Trophoblast cell (in vitro differentiated cells and primary cell): ENCODE measurements around the gene SLC29A3. TPM values are rescaled to one million over a fixed set of nuclear protein-coding genes. Genes with fewer than 3 reads are reported as not detected.

Experiments
- DNase-seq, 2 donors: peaks; one replicate each; pipeline ENCODE4 v3.0.0-alpha.2; 2016
- H2AFZ ChIP-seq: 2 replicates; pipeline ENCODE4 v1.6.1; 2013; ENCODE audit warnings: low read length, moderate library complexity, mild to moderate bottlenecking; ENCODE audit not compliant: insufficient read depth, poor library complexity
- H2AK5ac ChIP-seq: 2 replicates; pipeline ENCODE4 v1.6.1; 2013; ENCODE audit warnings: mild to moderate bottlenecking, low read length
- H2BK120ac ChIP-seq: 2 replicates; pipeline ENCODE4 v1.6.1; 2013; ENCODE audit warnings: low read length, mild to moderate bottlenecking, moderate library complexity; ENCODE audit not compliant: insufficient read depth, poor library complexity
- H2BK12ac ChIP-seq: 2 replicates; pipeline ENCODE4 v1.6.1; 2013; ENCODE audit warnings: mild to moderate bottlenecking, low read length, moderate library complexity
- H2BK5ac ChIP-seq: 2 replicates; pipeline ENCODE4 v1.6.1; 2013; ENCODE audit warnings: low read length, low read depth, moderate library complexity, mild to moderate bottlenecking; ENCODE audit not compliant: poor library complexity
- H3K14ac ChIP-seq: 2 replicates; pipeline ENCODE4 v1.6.1; 2013; ENCODE audit warnings: mild to moderate bottlenecking, low read length
- H3K18ac ChIP-seq: 2 replicates; pipeline ENCODE4 v1.6.1; 2013; ENCODE audit warnings: mild to moderate bottlenecking, low read length
- H3K23ac ChIP-seq: 2 replicates; pipeline ENCODE4 v1.6.1; 2013; ENCODE audit warnings: low read length
- H3K27ac ChIP-seq: 2 replicates; pipeline ENCODE4 v1.5.1; 2013; ENCODE audit warnings: low read depth, mild to moderate bottlenecking, inconsistent platforms, low read length, moderate library complexity
- H3K27me3 ChIP-seq: 2 replicates; pipeline ENCODE4 v1.6.1; 2013; ENCODE audit warnings: inconsistent platforms, mild to moderate bottlenecking, low read length, moderate library complexity; ENCODE audit not compliant: insufficient read depth
- H3K36me3 ChIP-seq, 2 experiments: 1 replicate in 1 of 2; 2 replicates in 1 of 2; pipeline ENCODE4 v1.6.1; 2013; ENCODE audit warnings: low read length in 2 of 2, mild to moderate bottlenecking in 2 of 2, moderate library complexity in 1 of 2; ENCODE audit not compliant: insufficient read depth in 2 of 2, control insufficient read depth in 1 of 2
- H3K4ac ChIP-seq: 2 replicates; pipeline ENCODE4 v1.6.1; 2013; ENCODE audit warnings: low read depth, mild to moderate bottlenecking, low read length, moderate library complexity
- H3K4me1 ChIP-seq, 2 experiments: 1 replicate in 1 of 2; 2 replicates in 1 of 2; pipeline ENCODE4 v1.6.1; 2013; ENCODE audit warnings: low read length in 2 of 2, mild to moderate bottlenecking in 2 of 2, moderate library complexity in 1 of 2; ENCODE audit not compliant: insufficient read depth in 2 of 2, control insufficient read depth in 1 of 2
- H3K4me2 ChIP-seq: 2 replicates; pipeline ENCODE4 v1.6.1; 2013; ENCODE audit warnings: inconsistent platforms, mild to moderate bottlenecking, low read length, moderate library complexity
- H3K4me3 ChIP-seq: 2 replicates; pipeline ENCODE4 v1.5.1; 2013; ENCODE audit warnings: mild to moderate bottlenecking, low read depth, low read length, inconsistent platforms
- H3K79me1 ChIP-seq: one replicate; pipeline ENCODE4 v1.6.1; 2013; ENCODE audit warnings: low read length
- H3K79me2 ChIP-seq: 2 replicates; pipeline ENCODE4 v1.6.1; 2013; ENCODE audit warnings: low read length, mild to moderate bottlenecking; ENCODE audit not compliant: control insufficient read depth, insufficient read depth, poor library complexity
- H3K9ac ChIP-seq: 2 replicates; pipeline ENCODE4 v1.6.1; 2013; ENCODE audit warnings: mild to moderate bottlenecking, low read length
- H3K9me3 ChIP-seq: 2 replicates; pipeline ENCODE4 v1.6.1; 2013; ENCODE audit warnings: low read depth, mild to moderate bottlenecking, control low read depth, inconsistent platforms, low read length; ENCODE audit not compliant: insufficient read depth
- H4K12ac ChIP-seq: 2 replicates; pipeline ENCODE4 v1.6.1; 2013; ENCODE audit warnings: low read depth, mild to moderate bottlenecking, low read length, moderate library complexity
- H4K8ac ChIP-seq: 2 replicates; pipeline ENCODE4 v1.6.1; 2013; ENCODE audit warnings: low read depth, mild to moderate bottlenecking, low read length, moderate library complexity
- H4K91ac ChIP-seq: one replicate; pipeline ENCODE4 v1.6.1; 2013; ENCODE audit warnings: low read depth, mild to moderate bottlenecking, low read length, moderate library complexity
- WGBS: extraction: QIAGEN DNeasy Blood & Tissue Kit; methylation state at CpG from one replicate; pipeline ENCODE4 v1.1.7; 2013; ENCODE audit warnings: missing lambda C conversion rate; ENCODE audit not compliant: insufficient read length, insufficient coverage; ENCODE audit errors: extremely low coverage; 5-methylcytosine and 5-hydroxymethylcytosine counted together
- polyA plus RNA-seq: library from polyadenylated mRNA; stranded (reverse); fragments of 200-250 nt; gene quantifications from 2 replicates; pipeline ENCODE4 v1.2.3, GENCODE V29; 2013

Gene SLC29A3
- 6.4 and 6.8 TPM in 2 replicates for polyA plus RNA-seq

- Histone ChIP-seq H3K36me3 (no peaks in the 10 kb centered on the region), H2AFZ (peak within 1 kb of the TSS; percentile 62), H3K4me1 (peaks cover 5 to 7% of the 10 kb centered on the region in 2 experiments), H2BK12ac (peak within 1 kb of the TSS; percentile 66), H3K4ac (peak within 1 kb of the TSS; percentile 30), H3K9ac (peak within 1 kb of the TSS; percentile 81), H3K4me3 (peak within 1 kb of the TSS; percentile 77), H3K79me1 (peaks cover 9% of the 10 kb centered on the region), H2BK5ac (peak within 1 kb of the TSS; percentile 73), H4K12ac (peak within 1 kb of the TSS; percentile 83), H3K9me3 (peaks cover 6% of the 10 kb centered on the region), H3K27me3 (no peaks in the 10 kb centered on the region), H4K91ac (peak within 1 kb of the TSS; percentile 78), H3K79me2 (peaks cover 2% of the 10 kb centered on the region), H3K23ac (no peak within 1 kb of the TSS), H3K27ac (peak within 1 kb of the TSS; percentile 12), H2AK5ac (peak within 1 kb of the TSS; percentile 67), H3K4me2 (peak within 1 kb of the TSS; percentile 91), H2BK120ac (peak within 1 kb of the TSS; percentile 30), H3K18ac (peak within 1 kb of the TSS; percentile 46), H3K14ac (peak within 1 kb of the TSS; percentile 83), H4K8ac (peak within 1 kb of the TSS; percentile 76)
- WGBS = no CpG with 5 or more reads among the region's 62 CpGs
- DNase-seq = peak; percentile 89 to 90
These were observed at the start of gene SLC29A3 for GRCh38 chr10:71319042-71319799. Gene SLC29A3 (plus strand): TSS chr10:71319259. CDS start chr10:71319310, 51 bp downstream.

- Histone ChIP-seq H3K79me1 (peaks cover 18% of the 10 kb centered on the region), H2AK5ac (no peak overlapping the region), H4K8ac (peak overlapping the region; percentile 14), H3K23ac (no peak overlapping the region), H3K79me2 (peaks cover 9% of the 10 kb centered on the region), H2BK5ac (no peak overlapping the region), H3K14ac (no peak overlapping the region), H2BK120ac (no peak overlapping the region), H3K4ac (no peak overlapping the region), H3K4me1 (peaks cover 32 to 51% of the 10 kb centered on the region in 2 experiments), H3K9me3 (no peaks in the 10 kb centered on the region), H4K91ac (peak overlapping the region; percentile 23), H4K12ac (no peak overlapping the region), H3K4me3 (no peak overlapping the region), H2AFZ (no peak overlapping the region), H3K9ac (no peak overlapping the region), H3K36me3 (peaks cover 4 to 15% of the 10 kb centered on the region in 2 experiments), H2BK12ac (no peak overlapping the region), H3K27me3 (no peaks in the 10 kb centered on the region), H3K4me2 (no peak overlapping the region), H3K18ac (no peak overlapping the region), H3K27ac (peak overlapping the region; percentile 60)
- WGBS = no CpG with 5 or more reads among the region's 11 CpGs
- no peak for DNase-seq
These were observed 49.5 kb upstream of the SLC29A3 start for GRCh38 chr10:71269301-71270288.

GRCh38 chr10:71270301-71271220 lies 48.5 kb upstream of the SLC29A3 start:
- Histone ChIP-seq H2BK5ac (no peak overlapping the region), H3K23ac (no peak overlapping the region)
- WGBS = no CpG with 5 or more reads among the region's 10 CpGs

More at GRCh38 chr10:71270301-71271220, 48.5 kb upstream of the SLC29A3 start:
- Histone ChIP-seq H3K18ac (peak overlapping the region; percentile 75), H3K4me1 (peaks cover 27 to 44% of the 10 kb centered on the region in 2 experiments), H2BK12ac (peak overlapping the region; percentile 17), H2AK5ac (no peak overlapping the region), H3K27ac (no peak overlapping the region), H3K4ac (peak overlapping the region; percentile 32), H4K91ac (no peak overlapping the region), H3K4me3 (no peak overlapping the region), H2AFZ (no peak overlapping the region), H4K8ac (no peak overlapping the region), H3K9ac (no peak overlapping the region), H3K27me3 (no peaks in the 10 kb centered on the region), H3K36me3 (peaks cover 4 to 15% of the 10 kb centered on the region in 2 experiments), H4K12ac (no peak overlapping the region), H3K79me2 (peaks cover 8% of the 10 kb centered on the region), H3K4me2 (no peak overlapping the region), H3K14ac (no peak overlapping the region), H3K9me3 (no peaks in the 10 kb centered on the region), H3K79me1 (peaks cover 12% of the 10 kb centered on the region), H2BK120ac (peak overlapping the region; percentile 34)
- peak; percentile 38 to 63 for DNase-seq
